Keratinocyte (primary cell): ENCODE results near the gene RARRES1.

Source experiments
- CTCF ChIP-seq, 3 experiments: IDR thresholded peaks in 1 of 3; conservative IDR thresholded peaks in 1 of 3; optimal IDR thresholded peaks in 1 of 3; 2 replicates in 2 of 3; 3 replicates in 1 of 3; pipeline versions ENCODE3 to v1.5.1; 2011; ENCODE audit warnings: low read length in 3 of 3, mild to moderate bottlenecking in 3 of 3, moderate library complexity in 2 of 3, control low read depth in 1 of 3, inconsistent platforms in 1 of 3; ENCODE audit not compliant: insufficient read depth in 2 of 3; ENCODE audit errors: extremely low read depth in 1 of 3
- EZH2 ChIP-seq: IDR thresholded peaks from one replicate; pipeline ENCODE4 v1.6.1; 2012; ENCODE audit warnings: inconsistent platforms, mild to moderate bottlenecking, low read length, moderate library complexity

GRCh38 chr3:158781849-158782248 is 49.6 kb upstream of the RARRES1 start:
- TF ChIP-seq CTCF (optimal IDR thresholded peaks at IDR 0.05 in 1 of 3, IDR thresholded peaks at IDR 0.05 in 1 of 3, conservative IDR thresholded peaks at IDR 0.05 in 1 of 3; ENCODE audit: extremely low read depth in 1 of 3, insufficient read depth in 2 of 3, low read length in 3 of 3) (no peak), EZH2 (no peak)
